HG02759 (cell line): ENCODE measurements around the gene CALCOCO2.
"Not testable (repeated sequence)": the region's sequence is repeated elsewhere in the genome, so short reads cannot be mapped to it uniquely, and the experiment has no call there.

Experiments used
- ATAC-seq: cut with Tn5 transposase; IDR thresholded peaks from one replicate; pipeline ENCODE4 v1.9.1; 2021; ENCODE audit warnings: mild to moderate bottlenecking, moderate library complexity; ENCODE audit not compliant: unreplicated experiment

The CALCOCO2 gene, protein sequence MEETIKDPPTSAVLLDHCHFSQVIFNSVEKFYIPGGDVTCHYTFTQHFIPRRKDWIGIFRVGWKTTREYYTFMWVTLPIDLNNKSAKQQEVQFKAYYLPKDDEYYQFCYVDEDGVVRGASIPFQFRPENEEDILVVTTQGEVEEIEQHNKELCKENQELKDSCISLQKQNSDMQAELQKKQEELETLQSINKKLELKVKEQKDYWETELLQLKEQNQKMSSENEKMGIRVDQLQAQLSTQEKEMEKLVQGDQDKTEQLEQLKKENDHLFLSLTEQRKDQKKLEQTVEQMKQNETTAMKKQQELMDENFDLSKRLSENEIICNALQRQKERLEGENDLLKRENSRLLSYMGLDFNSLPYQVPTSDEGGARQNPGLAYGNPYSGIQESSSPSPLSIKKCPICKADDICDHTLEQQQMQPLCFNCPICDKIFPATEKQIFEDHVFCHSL

DNA sequence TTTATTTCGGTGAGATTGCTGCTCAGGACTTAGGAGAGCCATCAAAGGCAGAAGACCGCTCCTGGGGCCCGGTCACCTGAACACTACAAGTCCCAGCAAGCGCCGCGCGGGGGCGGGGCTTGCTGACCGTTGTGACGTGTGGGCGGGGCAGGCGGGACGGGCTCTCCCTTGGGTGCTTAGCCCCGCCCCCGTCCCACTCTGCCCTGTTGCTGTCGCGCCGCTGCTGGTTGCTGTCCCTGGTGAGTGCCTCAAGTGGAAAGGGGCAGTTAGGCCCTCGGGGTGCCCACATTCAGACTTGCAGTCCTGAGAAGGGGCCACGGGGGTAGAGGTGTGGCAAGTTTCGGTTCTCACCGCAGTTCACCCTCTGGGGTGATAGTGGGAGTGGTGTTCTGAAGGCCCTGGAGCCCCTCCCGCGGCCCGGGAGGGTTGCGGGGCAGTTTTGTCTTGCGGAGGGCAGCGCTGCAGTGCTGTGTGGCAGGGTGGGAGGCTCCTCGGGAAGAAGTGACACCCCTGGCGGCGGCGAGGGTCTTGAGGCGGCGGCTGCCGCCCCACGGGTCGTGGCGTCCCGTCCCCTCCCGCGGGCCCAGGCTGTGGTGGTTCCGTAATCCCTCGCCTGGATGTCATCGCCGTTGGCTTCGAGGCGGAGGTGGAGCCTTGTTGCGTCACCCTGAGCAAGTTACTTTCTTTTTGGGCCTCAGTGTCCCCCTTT is at the start of gene CALCOCO2:
TSS of gene CALCOCO2 (plus strand) at position 196 of the 709 bp plus-strand sequence. CDS start 10,673 bp downstream, outside the sequence.
- peak; percentile 92 for ATAC-seq

DNA sequence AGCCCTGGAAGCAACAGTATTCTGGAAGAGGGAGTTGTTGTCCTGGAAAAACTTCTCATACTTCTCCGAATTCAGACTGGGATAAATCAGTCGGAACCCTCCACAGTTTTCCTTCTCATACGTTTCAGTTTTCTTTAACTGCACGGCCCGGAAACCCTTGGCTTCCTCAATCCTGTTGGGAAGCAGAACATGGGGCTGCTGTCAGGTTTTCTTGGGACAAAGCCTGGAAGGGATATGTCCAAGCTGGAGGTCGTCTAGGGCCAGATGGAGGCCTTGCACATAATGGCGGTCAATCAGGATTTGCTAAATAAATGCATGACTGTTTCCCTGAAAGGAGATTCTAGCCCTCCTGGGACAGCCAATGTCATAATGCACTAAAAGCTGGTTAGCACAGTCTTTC is 43.0 kb upstream of the CALCOCO2 start:
- no peak for ATAC-seq

DNA sequence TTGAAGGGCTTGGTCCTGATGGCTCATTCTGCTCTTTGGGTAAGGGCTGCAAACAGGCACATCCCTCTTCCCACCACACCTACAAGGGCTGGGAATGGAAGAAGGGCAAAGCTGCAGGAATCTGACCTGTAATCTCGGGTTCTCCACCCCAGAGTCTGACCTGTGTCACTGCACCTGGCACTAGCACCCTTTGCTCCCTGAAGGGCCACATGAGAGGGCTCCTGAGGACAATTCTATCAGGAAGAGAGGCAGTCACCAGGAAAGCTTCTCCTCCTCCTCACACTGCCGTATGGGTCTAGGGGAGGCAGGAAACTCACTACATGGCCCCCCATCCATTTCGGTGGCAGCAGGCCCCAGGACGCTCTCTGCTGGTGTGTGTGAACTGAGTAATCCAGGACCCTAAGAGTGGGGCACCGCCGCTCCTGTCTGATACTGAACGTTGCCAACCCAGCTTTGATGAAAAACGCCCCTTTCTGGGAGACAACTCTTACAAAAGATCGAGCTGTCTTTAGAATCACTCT is 40.2 kb upstream of the CALCOCO2 start:
- no peak for ATAC-seq

DNA sequence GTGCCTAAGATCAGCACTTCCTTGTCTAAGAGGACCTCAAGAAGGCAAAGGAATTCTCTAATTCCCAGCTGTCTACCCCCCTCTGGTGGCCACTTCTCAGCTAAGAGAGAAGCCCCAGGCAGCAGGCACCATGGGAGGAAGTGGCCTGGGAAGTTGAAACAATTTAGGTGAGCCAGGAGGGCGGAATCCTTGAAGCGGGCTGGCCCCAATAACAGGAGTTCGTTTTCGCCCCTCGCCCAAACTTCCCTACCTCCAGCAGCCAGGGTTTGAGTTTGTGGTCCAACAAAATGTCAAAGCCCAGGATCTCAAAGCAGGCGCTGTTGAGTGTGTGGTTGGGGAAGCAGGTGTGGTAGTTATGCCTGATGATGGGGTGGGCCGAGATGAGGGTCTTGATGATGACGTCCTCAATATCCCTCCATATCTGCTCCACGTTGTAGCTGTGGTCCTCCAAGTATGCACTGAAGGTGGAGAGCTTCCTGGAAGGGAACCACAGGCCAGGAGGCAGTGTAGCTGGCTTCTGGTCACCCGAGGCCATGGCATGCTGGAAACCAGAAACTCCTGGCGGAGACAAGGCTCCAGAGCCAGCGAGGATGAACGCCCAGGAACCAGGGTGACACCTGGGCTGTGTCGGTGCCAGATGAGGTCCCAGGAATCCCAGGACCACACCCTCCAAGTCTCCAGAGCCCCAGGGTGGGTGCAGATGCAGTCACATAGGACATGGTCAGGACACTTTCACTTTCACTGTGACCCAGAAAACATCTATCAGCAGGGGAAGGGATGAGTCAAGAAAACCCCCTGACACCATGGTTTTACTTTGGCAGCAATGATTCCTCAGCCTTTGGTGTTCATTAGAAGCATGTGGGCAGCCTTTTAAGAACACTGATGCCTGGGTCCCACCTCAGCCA is 39.5 kb upstream of the CALCOCO2 start:
- peak; percentile 76 for ATAC-seq

DNA sequence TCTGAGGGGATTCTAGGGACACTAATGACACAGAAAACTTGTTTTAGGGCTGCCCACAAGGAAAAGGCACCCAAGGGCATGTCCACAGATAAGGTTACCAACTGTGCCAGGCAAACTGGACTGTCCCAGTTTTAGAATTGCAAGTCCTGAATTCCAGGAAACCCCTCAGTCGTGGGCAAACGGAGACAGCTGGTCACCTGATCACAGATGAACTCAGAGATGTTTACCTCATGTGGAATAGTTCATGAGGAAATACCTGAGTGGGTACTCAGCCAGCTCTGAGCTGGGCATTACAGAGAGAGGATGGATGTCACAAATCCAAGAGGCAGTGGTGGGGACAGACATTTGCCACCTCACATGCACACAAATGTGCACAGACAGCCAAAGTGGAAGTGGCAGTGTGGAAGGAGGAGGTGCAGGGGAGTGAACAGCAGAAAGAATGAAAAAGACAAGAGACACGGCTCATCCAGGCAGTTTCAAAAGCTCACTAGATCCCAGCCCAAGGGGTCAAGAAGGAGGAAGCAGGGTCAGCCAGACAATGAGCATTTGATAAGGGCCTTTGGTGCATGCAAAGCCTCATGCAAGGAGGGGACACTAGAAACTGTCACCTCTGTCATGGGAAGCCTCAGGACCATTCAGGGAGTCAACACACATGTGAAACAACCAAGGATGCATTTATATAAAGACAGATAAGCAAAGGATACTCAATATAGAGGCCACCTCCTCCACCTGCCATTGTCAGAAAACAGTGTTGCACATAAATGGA is 38.6 kb upstream of the CALCOCO2 start:
- ATAC-seq, result no peak

GRCh38 chr17:48795444-48796162 is 35.2 kb upstream of the CALCOCO2 start:
- no peak for ATAC-seq

- ATAC-seq, result not testable (repeated sequence)
Observed at GRCh38 chr17:48796163-48796522, 34.7 kb upstream of the CALCOCO2 start.

DNA sequence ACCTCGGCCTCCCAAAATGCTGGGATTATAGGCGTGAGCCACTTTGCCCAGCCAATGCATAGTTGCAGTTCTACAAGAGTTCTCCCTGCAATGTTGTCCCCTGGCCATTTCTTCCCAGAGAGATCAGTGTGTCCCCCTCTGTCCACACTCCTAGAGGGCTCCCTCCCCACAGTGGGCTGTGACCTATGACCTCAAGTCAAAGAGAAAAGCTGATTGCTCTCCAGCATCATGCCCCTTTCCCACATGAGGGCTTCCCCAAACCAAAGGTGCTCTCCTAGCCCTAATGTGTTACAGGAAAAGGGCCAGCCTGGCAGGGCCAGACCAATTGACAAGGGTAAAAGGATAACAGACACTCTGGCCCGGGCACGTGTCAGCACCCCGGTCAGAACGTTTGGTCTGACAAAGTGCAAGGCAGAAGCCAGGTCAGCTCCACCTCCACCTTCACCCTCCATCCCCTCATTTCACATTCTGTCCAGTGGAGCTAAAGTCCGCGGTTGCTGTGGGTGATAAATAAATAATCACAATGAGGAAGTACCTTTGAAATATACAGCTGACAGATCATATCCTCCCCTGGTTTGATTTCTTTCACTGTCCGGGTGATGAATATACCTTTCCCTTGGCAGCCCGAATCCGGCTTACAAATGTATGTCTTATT is 31.6 kb upstream of the CALCOCO2 start:
- no peak for ATAC-seq

DNA sequence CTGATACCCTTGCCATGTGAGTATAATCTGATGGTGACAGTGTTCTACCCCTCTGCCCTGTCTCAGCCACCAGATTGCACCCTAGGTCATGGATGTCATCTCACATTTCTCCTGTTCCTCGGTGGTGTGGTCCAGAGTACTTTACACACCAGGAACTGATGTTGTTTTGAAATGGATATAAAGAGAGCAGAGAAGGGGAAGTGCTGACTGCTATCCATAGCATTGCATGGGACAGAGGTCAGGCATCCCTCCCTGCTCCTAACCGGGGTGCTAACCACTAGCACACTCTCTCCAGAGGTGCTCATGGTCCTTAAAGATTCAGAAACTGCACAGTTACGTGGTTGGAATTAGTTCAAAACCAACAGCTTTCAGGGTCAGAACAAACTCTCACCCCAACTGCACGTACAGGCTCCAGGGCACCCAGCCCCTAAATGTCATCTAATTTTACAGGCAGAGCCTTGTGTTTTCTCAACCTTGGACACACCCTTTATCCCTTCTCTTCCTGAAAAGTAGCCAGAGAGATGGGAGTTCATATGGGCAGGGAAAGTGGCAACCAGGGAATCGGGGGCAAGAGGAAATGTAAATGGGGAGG is 30.1 kb upstream of the CALCOCO2 start:
- ATAC-seq, result no peak

DNA sequence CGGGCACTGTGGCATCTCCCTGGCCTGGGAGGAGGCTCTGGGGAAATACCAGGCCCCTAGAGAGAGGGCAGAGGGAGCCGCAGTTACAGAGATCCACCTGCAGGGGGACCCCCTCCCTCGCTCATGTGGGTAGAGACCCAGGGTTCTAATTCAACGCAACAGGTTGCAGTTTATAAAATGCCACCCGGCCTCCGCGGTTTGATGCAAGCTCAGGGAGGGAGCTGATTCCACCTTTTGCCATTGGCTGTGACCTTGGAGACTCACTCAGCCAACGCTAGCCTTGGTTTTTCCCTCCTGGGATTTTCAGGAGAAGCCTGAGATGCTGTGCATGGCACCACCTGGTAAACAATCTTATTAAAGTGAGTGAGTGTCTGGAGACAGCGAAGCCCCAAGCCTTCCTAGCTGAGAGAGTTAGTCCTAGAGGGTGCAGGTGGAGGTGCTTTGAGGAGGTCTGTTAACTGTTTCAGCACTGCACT is 25.9 kb upstream of the CALCOCO2 start:
- no peak for ATAC-seq

GRCh38 chr17:48809182-48809581 is 21.7 kb upstream of the CALCOCO2 start:
- ATAC-seq, result no peak

GRCh38 chr17:48812001-48812400 is 18.8 kb upstream of the CALCOCO2 start:
- no peak for ATAC-seq

- ATAC-seq, result no peak
Observed at GRCh38 chr17:48814504-48814903, 16.3 kb upstream of the CALCOCO2 start.

GRCh38 chr17:48815311-48815710 is 15.5 kb upstream of the CALCOCO2 start:
- ATAC-seq, result no peak

DNA sequence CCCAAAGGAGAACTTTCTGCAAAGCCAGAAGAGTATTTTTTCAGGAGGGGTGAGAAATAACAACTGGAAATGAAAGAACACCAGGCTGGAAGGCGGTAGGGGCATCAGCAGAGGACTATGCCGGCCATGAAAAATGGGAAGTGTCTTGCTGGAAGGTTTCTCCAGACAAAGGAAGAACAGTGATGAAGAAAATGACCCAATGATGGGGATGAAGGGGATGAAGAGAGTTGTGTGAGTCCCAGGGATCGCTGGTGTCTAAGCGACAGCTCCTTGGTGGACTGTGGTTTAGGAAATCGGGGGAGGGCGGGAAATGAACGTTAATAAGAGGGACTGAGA is 14.4 kb upstream of the CALCOCO2 start:
- ATAC-seq, result no peak

DNA sequence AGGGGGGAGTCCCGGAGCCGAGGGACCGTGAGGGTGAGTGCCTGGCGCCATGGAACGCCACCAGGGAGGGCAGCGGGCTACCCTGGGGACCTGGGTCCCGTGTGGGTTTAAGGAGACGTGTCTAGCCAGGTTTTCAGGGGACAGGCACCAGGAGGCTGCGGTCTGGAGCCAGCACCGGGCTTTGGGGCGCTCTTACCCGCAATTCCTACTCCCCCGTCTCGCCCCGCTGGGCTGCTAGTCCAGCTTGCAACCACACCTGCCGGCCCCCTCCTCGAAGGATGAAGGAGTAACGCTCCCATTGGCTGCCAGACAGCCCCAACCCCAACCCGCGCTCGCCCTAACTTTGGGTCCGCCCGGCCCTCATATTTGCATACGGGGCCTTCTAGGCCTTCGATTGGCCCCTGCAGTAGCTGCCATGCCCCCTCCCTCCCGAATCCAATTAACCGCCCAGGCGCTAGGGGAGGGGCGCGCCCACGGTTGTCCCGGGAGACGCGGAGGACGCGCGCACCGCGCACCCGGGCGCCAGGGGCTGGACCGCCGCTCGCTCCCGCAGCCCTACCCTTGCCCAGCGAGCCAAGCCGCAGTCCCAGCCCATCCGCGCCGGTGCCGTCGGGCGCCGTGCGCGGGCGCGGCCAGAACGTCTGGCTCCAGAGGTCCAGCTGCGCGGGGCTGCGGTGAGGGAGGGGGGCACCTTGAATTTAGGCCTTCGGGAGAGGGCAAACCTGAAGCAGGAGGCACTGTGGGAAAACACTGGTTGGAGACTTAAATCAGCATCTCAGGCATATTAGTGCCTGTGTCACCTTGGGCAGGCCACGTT is 13.9 kb upstream of the CALCOCO2 start, which contains the start of gene TTLL6:
TSS of gene TTLL6 (minus strand) at position 456 of the 817 bp plus-strand sequence. CDS start at position 299, 157 bp downstream.
- peak; percentile 86 for ATAC-seq

GRCh38 chr17:48818361-48818841 is 12.4 kb upstream of the CALCOCO2 start:
- no peak for ATAC-seq
